ENCODE results near the gene NSUN5. TPM values are rescaled to one million over a fixed set of nuclear protein-coding genes. Genes with fewer than 3 reads are reported as not detected.
"Not testable (repeated sequence)": the region's sequence is repeated elsewhere in the genome, so short reads cannot be mapped to it uniquely, and the experiment has no call there.

The NSUN5 gene
- total and polyA plus RNA-seq, 2 of the 8 experiments (the other 6 are each of a cell fraction or from before 2014, with no cell fraction given): 56.2 to 89.0 TPM

DNA sequence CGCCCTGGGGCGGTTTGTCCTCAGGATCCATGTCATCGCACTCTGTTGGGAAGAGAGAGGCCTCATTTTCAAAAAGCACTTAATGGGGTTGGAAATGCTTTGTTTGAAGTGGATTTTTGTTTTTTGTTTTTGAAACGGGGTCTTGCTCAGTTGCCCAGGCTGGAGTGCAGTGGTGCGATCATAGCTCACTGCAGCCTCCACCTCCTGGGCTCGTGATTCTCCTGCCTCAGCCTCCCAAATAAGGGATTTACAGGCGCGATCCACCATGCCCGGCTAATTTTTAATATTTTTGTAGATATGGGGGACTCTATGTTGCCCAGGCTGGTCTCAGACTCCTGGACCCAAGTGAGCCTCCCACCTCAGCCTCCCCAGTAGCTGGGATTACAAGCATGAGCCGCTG, 20.1 kb upstream of the NSUN5 start (continued):
- no peak for TF ChIP-seq CREB1 (IDR thresholded peaks at IDR 0.05)
- no peak for TF ChIP-seq KDM1A (IDR thresholded peaks at IDR 0.05; ENCODE audit: borderline replicate concordance, low read length)
- TF ChIP-seq JUN (IDR thresholded peaks at IDR 0.05; ENCODE audit: low read depth, low read length): no peak
- no peak for TF ChIP-seq GTF2F1 (IDR thresholded peaks at IDR 0.05; ENCODE audit: borderline replicate concordance, low read depth, low read length)
- no peak for TF ChIP-seq SP4 (IDR thresholded peaks at IDR 0.05; ENCODE audit: low read length)
- TF ChIP-seq CHD1 (IDR thresholded peaks at IDR 0.05; ENCODE audit: low read depth, low read length): no peak
- no peak for TF ChIP-seq TBP (IDR thresholded peaks at IDR 0.05; ENCODE audit: low read depth, low read length)

DNA sequence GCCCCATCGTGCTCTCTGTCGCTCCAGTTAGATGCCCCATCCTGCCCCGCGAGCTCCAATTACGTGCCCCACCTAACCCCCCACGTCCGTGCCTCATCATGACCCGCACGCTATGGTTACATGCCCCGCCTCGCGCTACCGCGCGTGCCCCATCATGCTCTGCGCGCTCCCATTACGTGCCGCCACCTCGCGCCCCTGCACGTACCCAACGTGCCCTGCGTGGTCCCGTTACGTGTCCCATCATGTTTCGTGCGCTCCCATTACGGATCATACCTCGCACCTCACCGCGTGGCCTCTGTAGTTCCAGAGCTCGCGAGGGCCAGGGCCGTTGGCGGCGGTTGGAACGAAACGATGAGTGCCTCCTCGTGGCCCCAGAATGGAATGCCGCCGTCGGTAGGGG, 19.3 kb upstream of the NSUN5 start, which contains the start of the genes FKBP6 and TRIM50:
Gene FKBP6, plus strand, starts transcription at position 240 of the 400 bp plus-strand sequence. CDS start 268 bp downstream, outside the sequence.
Gene TRIM50, minus strand, starts transcription at position 161 of the 400 bp plus-strand sequence. CDS start 3,295 bp downstream, outside the sequence.
- H2AFZ ChIP-seq (ENCODE audit: low read length); H3K4ac ChIP-seq (replicated peaks; ENCODE audit: insufficient read length, low read depth, low read length); H3K36me3 ChIP-seq (ENCODE audit: control insufficient read depth in 2 of 4, insufficient read depth in 4 of 4, low read length in 3 of 4); H3K18ac ChIP-seq (ENCODE audit: extremely low read depth, low read length); H3K23ac ChIP-seq (ENCODE audit: insufficient read length); H2BK15ac ChIP-seq (ENCODE audit: low read length); H3K4me3 ChIP-seq (ENCODE audit: extremely low read depth in 1 of 4, insufficient read depth in 2 of 4, low read depth in 3 of 4, low read length in 4 of 4); H2BK20ac ChIP-seq (ENCODE audit: low read length); H4K91ac ChIP-seq (replicated peaks; ENCODE audit: insufficient read length, low read length); H2AK5ac ChIP-seq (ENCODE audit: low read depth, low read length); H4K8ac ChIP-seq (ENCODE audit: extremely low read depth, insufficient read depth, low read length); H3K23me2 ChIP-seq (ENCODE audit: low read depth, low read length); H2BK12ac ChIP-seq (ENCODE audit: low read depth, low read length); H2BK120ac ChIP-seq (replicated peaks; ENCODE audit: low read depth, low read length); DNase-seq (ENCODE audit: low read depth in 1 of 2, low spot score in 2 of 2); POLR2A ChIA-PET (ENCODE audit: partially characterized antibody); H3K4me1 ChIP-seq (replicated peaks in 1 of 4; ENCODE audit: control insufficient read depth in 3 of 4, insufficient read depth in 4 of 4, low read length in 3 of 4); H2BK5ac ChIP-seq (ENCODE audit: low read depth, low read length); H3K4me2 ChIP-seq (ENCODE audit: insufficient read depth in 1 of 2, low read depth in 2 of 2, low read length in 2 of 2); H3K27me3 ChIP-seq (replicated peaks in 1 of 4; ENCODE audit: control insufficient read depth in 3 of 4, extremely low read depth in 1 of 4, insufficient read depth in 3 of 4, low read length in 3 of 4); H3K9ac ChIP-seq (replicated peaks in 1 of 4; ENCODE audit: extremely low read depth in 1 of 4, low read depth in 3 of 4, low read length in 3 of 4); H3K9me3 ChIP-seq (ENCODE audit: insufficient read depth in 2 of 2, low read depth in 1 of 2, low read length in 1 of 2); H4K5ac ChIP-seq (ENCODE audit: insufficient read length, low read depth, low read length); H3K14ac ChIP-seq (ENCODE audit: insufficient read length); H3K79me2 ChIP-seq (ENCODE audit: control insufficient read depth in 1 of 2, insufficient read depth in 2 of 2, low read length in 2 of 2); H3K79me1 ChIP-seq (ENCODE audit: low read depth, low read length); H4K20me1 ChIP-seq (replicated peaks in 1 of 2; ENCODE audit: control insufficient read depth in 1 of 2, insufficient read depth in 2 of 2, low read length in 2 of 2); H3K56ac ChIP-seq (replicated peaks; ENCODE audit: insufficient read length, low read depth, low read length); H3K27ac ChIP-seq (ENCODE audit: low read depth, low read length); FAIRE-seq: not testable (repeated sequence)
- CTCF ChIA-PET (ENCODE audit: partially characterized antibody): interaction anchor here (0.5 to 0.6 kb wide), 3 partner anchors 13 to 123 kb away, joined by 3 to 4 read pairs (median 3); no protein-coding TSS in a partner anchor
- 92% methylated on average over 32 of the region's 43 CpGs; no CpG with 5 or more reads in 1 of the 2 experiments for WGBS, 2 experiments (ENCODE audit: extremely low coverage in 1 of 2, insufficient coverage in 1 of 2, insufficient read length in 1 of 2, insufficient replicate concordance in 2 of 2, low coverage in 1 of 2, low lambda C conversion rate in 2 of 2, missing lambda C conversion rate in 1 of 2)
